H54 (cell line): ENCODE measurements around the gene TLL2.

Source experiments
- DNase-seq: peaks from one replicate; pipeline ENCODE4 v3.0.0; 2011; ENCODE audit warnings: low spot score, mixed read lengths; ENCODE audit not compliant: insufficient read length
- FAIRE-seq: peaks from 3 replicates; lab custom pipeline; 2011; peaks lifted over from hg19 to GRCh38; lab: Jason Lieb, UNC
- POLR2A ChIP-seq: IDR thresholded peaks from 2 replicates; pipeline ENCODE4 v1.6.1; 2011; ENCODE audit warnings: low read depth, mild to moderate bottlenecking, low read length

TLL2 gene

DNA sequence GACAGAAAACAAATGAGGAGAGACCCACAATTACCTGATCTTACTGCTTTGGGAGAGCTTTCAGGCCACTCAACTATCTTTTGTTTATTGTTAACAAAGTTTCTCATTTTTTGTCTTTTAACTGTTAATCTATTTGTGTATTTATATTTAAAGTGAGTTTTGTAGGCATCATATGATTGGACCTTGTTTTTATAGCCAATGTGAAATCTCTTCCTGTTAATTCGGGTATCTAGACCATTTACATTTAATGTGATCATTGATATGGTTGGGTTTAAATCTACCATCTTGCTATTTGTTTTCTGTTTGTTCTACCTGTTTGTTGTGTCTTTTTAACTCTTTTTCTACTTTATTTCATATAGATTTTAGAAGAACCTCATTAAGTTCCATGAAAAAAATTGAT lies 167.4 kb downstream of the TLL2 start:
- DNase-seq (no peak), FAIRE-seq (no peak)
- no peak for TF ChIP-seq POLR2A

DNA sequence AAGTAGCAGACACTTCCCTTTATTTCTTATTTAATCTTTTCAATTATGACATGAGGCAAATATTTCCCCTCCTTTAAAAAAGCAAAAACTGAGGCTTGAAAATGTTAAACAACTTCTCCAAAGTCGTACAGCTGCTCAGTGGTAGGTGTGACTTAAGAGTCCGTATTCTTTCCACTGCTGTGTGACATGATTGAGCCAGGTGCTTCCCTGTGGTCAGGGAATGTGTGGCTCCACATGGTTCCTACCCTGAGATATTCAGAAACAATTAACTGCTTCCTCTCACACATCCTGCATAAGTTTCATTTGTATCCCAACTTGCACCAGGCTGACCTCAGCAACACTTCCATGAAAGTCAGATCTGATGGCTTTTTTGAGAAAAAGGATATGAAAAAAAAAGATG lies 168.5 kb downstream of the TLL2 start:
- FAIRE-seq (no peak), DNase-seq (no peak)
- TF ChIP-seq POLR2A, result no peak

DNA sequence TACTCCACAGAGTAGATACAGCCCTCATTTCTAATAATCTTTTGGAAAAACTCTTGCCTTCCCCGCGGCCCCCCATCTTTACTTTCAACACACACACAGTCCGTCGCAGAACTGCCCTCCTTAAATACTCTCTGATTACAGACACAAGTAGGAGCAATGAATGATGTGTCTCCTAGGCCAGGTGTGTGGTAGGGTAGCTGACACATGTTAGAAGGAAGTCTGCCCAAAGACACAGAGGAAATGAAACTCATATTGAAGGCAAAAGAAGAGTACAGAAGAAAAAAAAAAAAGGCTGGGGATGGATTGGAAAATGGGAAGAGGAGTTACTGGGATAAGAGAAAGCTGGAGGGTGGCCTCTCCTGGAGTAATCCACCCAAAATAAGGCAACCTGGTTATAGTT lies 169.5 kb downstream of the TLL2 start:
- FAIRE-seq (no peak), DNase-seq (no peak)
- no peak for TF ChIP-seq POLR2A

DNA sequence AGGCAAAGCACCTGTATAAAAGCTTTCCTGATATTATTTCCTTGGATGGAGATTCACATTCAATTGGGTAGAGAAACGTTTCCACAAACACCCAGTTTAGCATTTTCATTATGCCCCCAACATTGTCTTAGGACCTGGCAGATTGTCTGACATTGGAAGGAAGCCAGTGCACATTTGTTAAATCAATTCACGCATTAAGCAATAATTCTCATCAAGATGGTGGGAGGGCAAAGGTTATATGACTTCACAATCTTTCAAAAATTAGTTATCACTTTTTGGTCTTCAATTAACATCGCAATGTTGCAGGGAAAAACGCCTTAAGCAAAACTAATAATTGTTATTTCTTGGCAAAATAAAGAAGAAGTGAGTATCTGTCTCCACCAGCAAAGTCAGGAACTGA lies 171.3 kb downstream of the TLL2 start:
- FAIRE-seq (no peak), DNase-seq (no peak)
- no peak for TF ChIP-seq POLR2A

DNA sequence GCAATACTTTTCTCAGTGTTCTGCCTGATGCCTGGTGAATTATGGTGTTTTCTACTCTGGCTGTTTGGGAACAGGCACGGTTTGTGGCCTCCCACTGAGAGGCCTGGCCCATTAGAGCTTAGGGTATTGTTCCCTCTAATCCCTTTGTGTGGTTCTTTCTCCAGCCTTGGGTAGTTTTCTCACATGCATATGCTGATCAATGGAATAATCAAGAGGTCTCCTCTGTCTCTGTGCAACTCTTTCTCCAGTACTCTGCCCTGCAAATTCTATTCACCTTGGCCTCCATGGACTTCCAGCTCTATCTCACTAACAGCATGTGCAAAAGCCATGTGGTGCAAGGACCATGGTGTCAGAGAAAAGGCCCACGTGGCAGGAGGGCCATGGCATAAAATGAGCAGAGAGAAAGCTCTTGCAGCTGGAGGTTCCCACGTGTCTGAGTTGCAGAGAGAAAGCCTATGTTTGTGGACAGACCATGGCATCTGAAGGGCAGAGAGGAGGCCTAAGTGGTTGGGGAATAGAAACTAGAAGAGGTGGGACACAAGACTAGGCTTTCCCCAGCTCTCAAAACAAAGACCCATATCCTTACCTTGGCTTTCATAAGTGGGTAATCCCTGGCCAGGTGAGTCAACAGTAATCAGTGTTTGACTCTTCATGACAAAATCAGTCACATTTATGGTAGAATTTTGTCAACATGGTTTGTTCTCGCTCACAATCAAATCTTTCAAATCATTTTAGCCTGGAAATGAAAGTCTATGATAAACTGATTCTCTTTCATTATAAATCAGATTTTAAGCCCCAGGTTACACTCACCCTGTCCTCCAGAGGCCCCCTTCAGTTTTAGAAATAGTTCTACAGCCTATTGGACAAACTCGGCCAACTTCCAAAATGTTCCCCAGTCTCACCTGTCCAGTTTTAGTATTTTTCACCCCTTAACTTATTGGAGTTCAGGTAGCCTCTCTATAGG lies 172.2 kb downstream of the TLL2 start:
- no peak for FAIRE-seq
- no peak for DNase-seq
- TF ChIP-seq POLR2A, result no peak

DNA sequence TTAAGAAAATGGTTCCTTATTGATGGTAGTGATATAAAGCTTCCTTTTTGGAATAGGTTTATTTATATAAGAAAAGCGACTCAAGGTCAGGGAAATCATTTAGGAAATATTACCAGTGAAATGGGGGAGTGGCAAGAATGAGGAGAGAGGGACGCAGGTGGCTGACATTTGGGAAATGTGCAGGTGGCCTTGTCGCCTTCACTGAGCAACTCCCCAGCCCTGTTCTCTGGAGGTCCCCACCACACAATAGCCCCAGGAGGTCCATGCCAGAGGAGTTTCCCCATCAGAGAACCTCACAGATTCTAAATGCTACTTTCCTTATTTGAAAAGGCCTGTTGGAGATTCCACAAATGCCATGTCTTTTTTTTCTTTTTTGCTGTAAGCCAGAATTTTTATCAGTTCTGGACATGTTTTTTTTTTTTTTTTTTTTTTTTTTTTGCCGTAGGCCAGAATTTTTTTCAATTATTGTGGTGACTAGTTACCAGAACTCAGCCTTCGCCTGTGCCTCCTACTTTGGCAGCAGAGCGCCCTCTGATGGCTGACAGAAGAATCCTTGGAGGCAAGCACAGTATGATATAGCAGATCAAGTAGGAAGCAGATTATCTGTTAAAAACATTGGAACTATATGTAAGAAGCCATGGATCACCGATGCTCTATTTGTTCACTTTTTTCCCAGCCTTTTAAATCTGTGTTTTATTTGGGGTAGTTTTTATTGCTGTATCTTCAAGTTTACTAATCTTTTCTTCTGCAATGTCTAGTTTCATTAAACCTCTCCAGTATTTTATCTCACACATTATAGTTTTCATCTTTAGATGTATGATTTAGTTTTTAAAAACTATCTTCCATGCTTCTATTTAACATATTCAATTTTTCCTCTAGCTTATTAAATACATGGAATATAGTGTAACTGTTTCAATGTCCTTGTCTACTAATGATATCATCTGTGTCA lies 173.5 kb downstream of the TLL2 start:
- FAIRE-seq, result no peak
- peak; percentile 63 for DNase-seq
- TF ChIP-seq POLR2A, result no peak

DNA sequence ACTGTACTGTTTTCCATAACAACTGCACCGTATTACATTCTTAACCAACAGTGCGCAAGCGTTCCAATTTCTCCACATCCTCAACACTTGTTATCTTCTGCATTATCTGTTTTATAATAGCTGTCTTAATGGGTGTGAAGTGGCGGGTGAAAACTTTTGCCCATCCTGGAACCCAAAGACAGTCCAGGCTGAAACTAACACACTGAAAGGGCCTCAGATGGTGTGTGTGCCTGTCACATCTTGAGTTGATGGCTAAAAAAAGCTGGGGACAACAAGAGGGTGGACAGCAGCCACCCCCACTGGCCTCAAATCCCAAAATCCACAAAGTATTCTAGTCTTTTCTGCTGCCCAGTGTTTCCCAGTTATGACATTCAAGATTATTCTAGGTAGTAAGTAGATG lies 174.3 kb downstream of the TLL2 start:
- FAIRE-seq (no peak), DNase-seq (no peak)
- no peak for TF ChIP-seq POLR2A

DNA sequence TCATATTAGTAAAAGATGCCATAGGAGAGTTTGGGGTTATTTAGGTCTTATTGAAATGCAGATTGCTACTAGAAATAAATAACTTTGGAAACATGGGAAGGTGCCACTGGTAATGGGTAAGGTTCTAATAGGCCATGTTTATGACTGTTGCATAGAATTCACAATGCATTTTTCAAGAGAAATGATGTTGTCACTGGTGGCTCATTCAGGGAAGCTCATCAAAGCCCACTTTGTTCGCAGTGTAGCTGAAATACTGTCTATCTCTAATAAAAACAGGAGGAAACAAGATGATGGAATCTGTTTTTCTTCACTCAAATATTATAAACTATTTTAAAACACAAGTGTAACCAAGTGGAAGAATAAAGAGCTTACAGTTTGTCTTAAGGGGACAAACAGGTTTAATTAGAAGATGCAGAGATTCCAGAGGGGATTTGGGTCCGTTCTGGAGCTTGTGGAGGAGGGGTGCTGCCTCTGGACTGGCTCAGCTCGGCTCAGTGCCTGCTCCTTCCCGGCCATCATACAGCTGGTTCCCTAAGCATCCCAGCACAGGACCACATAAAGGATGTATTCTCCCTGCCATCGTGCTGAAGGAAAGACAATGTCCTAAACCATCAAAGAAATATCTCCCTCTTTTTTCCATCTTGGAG lies 175.3 kb downstream of the TLL2 start:
- FAIRE-seq, result no peak
- no peak for TF ChIP-seq POLR2A
- DNase-seq, result no peak

DNA sequence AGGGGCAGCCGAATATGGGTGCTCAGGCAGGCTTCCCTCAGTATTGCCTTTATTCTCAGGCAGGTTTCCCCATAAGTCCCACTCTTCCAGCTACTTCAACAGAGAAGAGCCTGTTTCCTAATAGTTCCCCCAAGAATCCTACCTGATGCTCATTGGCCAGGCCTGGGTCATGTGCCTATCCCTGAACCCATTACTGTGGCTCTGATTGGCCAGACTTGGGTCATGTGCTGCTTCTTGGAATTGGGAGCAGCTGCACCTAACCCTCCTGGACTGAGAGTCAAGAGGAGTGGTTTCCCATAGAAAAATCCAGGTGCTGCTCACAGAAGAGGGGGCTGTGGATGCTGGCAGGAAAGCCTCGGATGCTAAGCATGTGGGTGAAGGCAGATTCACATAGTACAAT lies 176.6 kb downstream of the TLL2 start:
- TF ChIP-seq POLR2A, result no peak
- FAIRE-seq (no peak), DNase-seq (no peak)

DNA sequence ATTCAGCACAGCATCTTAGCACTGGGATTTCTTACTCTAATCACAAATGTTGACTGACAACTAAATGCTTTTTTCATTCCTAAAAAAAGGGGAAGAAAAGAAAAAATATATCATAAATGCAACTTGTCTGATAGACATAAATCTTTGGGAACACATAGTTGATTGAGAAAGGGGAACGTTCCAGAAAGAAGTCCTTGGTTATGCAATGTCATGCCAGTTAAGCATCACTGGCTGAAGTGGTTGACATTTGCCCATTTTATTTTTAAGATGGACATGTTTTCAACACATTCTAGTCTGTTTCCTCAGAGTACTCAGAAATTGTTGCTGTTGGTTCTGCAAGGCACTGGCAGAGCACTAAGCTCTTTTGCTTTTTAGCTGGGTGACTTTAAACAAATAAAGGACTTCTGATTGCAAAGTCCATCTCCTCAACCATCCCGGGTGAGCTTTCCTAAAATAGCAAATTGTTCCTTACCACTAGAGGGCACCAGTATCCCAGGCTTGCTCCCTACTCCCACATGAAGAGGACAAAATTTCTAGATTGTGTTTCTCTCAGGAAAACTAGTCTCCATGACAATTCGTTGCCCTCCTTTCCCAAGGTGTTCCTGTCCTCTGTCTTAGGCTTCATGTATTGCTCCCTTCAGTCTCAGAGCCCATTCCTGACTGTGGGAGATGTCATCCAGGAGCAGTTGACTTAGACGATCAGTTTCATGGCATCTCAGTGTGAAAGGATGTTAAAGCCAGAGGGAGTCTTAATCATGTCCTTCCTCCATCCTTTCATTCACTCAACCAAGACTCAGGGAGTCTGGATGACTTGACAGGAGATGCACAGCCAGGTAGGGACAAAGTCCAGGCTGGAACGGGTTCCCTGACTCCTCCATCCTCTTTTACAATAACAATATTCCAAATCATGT lies 178.9 kb downstream of the TLL2 start:
- FAIRE-seq (no peak), DNase-seq (peak; percentile 24)
- TF ChIP-seq POLR2A, result no peak

DNA sequence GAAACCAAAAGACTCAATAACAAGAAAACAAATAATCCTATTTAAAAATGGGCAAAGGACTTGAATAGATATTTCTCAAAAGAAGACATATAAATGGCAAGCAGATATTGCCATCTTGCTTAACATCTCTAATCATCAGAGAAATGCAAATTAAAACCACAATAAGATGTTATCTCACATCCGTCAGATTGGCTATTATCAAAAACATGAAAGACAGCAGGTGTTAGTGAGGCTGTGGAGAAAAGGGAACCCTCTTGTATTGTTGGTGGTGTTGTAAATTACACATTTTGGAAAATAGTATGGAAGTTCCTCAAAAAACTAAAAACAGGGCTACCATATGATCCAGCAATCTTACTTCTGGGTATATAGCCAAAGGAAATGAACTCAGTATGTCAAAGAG lies 180.6 kb downstream of the TLL2 start:
- no peak for DNase-seq
- FAIRE-seq, result no peak
- TF ChIP-seq POLR2A, result no peak

DNA sequence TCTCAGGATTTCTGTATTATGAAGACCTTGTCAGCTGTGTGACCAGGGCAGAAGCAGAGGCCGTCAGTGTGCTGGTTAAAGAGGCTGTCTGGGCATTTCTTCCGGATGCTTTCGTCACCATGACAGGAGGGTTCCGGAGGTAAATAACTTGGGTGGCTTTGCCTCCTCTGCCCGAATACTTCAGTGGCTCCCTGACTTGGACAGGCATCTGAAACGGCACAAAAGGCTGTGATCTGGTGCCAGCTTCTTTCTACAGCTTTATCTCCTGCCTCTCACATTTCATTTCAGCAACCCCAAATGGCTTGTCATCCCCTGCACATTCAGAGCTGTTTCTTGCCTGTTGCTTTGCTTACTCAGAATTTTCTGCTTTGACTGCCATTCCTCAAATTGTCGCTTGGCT lies 186.3 kb downstream of the TLL2 start:
- DNase-seq (no peak), FAIRE-seq (no peak)
- TF ChIP-seq POLR2A, result no peak
